ENCODE measurements around the gene ATP11B.

The ATP11B gene

GRCh38 chr3:182941719-182942118 lies 148.4 kb downstream of the ATP11B start:
- no peak for TF ChIP-seq CTCF (IDR thresholded peaks at IDR 0.05; ENCODE audit: low read length, missing control alignments)
- DNase-seq (ENCODE audit: low read depth), result no peak

GRCh38 chr3:182947888-182948287 lies 154.6 kb downstream of the ATP11B start:
- H3K4me3 ChIP-seq (replicated peaks; ENCODE audit: low read depth, low read length), result no peak overlapping the region
- no peak for TF ChIP-seq CTCF (IDR thresholded peaks at IDR 0.05; ENCODE audit: low read length, missing control alignments)
- DNase-seq (ENCODE audit: low read depth), result no peak

More at GRCh38 chr3:182941719-182942118, 148.4 kb downstream of the ATP11B start:
- no peak overlapping the region for H3K4me3 ChIP-seq (replicated peaks; ENCODE audit: low read depth, low read length)

GRCh38 chr3:182948305-182948704 lies 155.0 kb downstream of the ATP11B start:
- no peak overlapping the region for H3K4me3 ChIP-seq (replicated peaks; ENCODE audit: low read depth, low read length)
- DNase-seq (ENCODE audit: low read depth), result no peak
- TF ChIP-seq CTCF (IDR thresholded peaks at IDR 0.05; ENCODE audit: low read length, missing control alignments), result no peak

- no peak for TF ChIP-seq CTCF (IDR thresholded peaks at IDR 0.05; ENCODE audit: low read length, missing control alignments)
- DNase-seq (ENCODE audit: low read depth), result no peak
Measured at GRCh38 chr3:182949688-182950087, 156.4 kb downstream of the ATP11B start.

GRCh38 chr3:182954553-182955235 lies 161.4 kb downstream of the ATP11B start:
- TF ChIP-seq CTCF (IDR thresholded peaks at IDR 0.05; ENCODE audit: low read length, missing control alignments), result no peak
- no peak for DNase-seq (ENCODE audit: low read depth)
- no peak overlapping the region for H3K4me3 ChIP-seq (replicated peaks; ENCODE audit: low read depth, low read length)

More at GRCh38 chr3:182949688-182950087, 156.4 kb downstream of the ATP11B start:
- H3K4me3 ChIP-seq (replicated peaks; ENCODE audit: low read depth, low read length), result no peak overlapping the region

- no peak for DNase-seq (ENCODE audit: low read depth)
- no peak overlapping the region for H3K4me3 ChIP-seq (replicated peaks; ENCODE audit: low read depth, low read length)
- no peak for TF ChIP-seq CTCF (IDR thresholded peaks at IDR 0.05; ENCODE audit: low read length, missing control alignments)
Measured at GRCh38 chr3:182957226-182957625, 163.9 kb downstream of the ATP11B start.

GRCh38 chr3:182957676-182958266 lies 164.5 kb downstream of the ATP11B start:
- H3K4me3 ChIP-seq (replicated peaks; ENCODE audit: low read depth, low read length), result no peak overlapping the region
- TF ChIP-seq CTCF (IDR thresholded peaks at IDR 0.05; ENCODE audit: low read length, missing control alignments), result no peak
- no peak for DNase-seq (ENCODE audit: low read depth)

Measured in fibroblast of pulmonary artery (primary cell).